GM19043 (cell line): Measurements from ENCODE around the gene KREMEN1.
"Not testable (repeated sequence)": the region's sequence is repeated elsewhere in the genome, so short reads cannot be mapped to it uniquely, and the experiment has no call there.

Source experiments
- ATAC-seq: cut with Tn5 transposase; IDR thresholded peaks from one replicate; pipeline ENCODE4 v1.9.1; 2021; ENCODE audit warnings: low read depth; ENCODE audit not compliant: unreplicated experiment

The KREMEN1 gene

GRCh38 chr22:29074276-29074772 lies 1.5 kb downstream of the KREMEN1 start:
- no peak for ATAC-seq

DNA sequence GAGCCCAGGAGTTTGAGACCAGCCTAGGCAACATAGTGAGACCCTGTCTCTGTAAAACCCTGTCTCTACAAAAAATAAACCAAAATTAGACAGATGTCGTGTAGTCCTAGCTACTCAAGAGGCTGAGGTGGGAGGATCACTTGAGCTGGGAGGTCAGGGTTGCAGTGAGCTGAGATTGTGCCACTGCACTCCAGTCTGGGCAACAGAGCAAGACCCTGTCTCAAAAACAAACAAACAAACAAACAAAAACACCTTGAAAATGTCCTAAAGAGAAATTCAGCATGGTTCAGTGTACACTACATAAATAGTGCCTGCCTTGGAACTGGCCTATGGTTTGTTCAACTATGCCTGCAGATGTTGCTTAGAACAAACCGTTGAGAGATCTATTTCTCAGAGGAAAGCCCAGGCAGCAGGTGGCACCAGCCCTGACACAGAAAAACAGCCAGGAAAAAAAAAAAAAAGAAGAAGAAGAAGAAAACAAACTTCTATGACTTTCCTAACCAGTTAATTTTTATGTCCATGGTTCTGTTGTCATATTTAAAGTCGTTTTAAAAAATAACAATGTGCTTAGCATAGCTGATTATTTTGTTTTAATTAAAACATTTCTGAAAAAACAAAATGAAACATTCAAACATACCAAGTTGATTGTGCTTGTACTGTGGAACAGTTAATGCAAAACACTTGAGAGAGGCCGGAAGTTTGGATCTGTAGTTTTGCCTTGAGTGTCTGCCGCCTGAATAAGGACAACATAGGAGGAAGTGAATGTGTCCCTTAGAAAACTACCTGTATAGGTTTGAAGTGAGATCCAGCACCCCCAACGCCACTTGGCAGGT lies 5.4 kb downstream of the KREMEN1 start:
- no peak for ATAC-seq

DNA sequence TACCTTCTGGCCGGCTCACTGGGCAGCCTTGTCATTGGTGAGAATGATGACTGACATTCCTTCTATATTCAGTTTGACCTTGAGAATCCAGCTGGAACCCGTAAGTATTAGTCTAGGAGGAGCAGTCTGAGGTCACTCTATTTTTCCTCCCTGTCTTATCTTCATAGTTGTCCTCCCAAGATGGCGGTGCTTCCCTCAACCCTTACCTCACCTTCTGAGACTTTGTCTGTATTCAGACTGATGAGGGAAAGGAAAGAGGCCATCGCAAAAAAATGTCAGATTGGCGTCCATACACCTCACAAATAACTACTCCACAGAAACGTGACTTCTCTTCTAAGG lies 6.0 kb downstream of the KREMEN1 start:
- no peak for ATAC-seq

- no peak for ATAC-seq
Observed at GRCh38 chr22:29079218-29079901, 6.5 kb downstream of the KREMEN1 start.

DNA sequence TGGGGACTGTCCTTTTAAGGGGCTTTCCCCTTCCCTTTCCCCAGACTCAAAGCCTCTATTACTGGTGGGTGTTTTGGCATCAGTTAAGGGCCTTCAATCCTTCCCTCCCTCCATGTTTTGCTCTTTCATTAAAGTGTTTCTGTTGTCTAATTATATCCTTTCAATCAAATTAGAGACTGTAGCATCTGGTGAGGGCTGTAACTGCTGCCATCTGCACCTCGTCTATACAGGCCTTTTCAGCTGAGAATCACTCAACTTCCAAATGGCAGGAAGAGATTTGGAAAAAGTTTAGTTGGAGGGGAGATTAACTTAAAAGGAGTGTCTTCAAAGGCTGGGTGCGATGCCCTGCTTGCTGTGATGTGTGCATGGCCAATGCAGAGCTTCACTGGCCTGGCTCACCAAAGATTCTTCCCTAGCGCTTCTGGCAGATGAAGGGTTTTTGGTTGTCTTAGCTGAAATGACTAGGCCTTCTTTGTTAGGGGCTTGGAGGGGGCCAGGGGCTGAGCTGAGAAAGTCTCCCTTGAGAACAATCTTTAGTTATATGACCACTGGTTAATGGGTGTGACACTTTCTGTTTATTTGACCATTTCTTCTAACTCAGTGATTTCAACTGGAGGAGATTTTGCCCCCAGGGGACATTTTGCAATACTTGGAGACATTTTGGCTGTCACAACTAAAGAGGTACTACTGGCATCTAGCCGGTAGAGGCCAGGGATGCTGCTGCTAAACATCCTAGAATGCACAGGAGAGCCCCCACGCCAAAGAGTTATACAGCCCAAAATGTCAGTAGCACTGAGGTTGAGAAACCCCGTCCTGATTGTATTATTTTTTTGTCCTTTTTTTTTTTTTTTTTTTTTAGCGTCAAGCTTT lies 7.5 kb downstream of the KREMEN1 start:
- no peak for ATAC-seq

DNA sequence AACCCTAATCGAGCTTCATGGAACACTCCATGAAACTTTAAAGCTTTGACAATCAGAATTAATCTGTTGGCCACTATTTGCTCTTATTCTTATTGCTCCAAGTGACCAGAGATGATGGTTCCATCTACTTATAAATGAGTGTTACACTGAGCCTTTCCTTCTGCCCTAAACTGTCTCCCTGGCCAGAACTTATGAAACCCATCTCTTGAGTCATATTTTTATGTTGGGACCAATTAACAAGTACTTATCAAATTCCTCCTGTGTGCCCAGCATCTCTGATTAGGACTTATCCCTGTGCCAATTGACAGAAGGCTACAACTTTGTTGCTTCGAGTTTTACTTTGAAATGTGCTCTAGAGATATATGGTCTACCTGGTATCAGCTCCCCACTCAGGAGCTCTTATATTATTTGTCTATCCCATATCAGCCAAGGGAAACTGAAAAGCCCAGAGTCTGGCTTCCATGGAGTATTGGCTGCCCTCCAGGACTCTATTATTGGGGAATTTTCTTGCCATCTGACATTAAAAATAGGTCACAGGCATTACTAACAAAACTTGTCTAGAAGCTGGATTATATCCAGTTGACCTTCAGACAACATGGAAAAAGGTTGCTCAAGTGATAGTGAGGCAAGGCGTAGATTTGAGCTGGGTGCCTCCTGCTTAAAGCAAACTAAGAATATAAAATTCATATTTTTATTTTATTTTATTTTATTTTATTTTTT lies 8.8 kb downstream of the KREMEN1 start:
- ATAC-seq, result no peak

DNA sequence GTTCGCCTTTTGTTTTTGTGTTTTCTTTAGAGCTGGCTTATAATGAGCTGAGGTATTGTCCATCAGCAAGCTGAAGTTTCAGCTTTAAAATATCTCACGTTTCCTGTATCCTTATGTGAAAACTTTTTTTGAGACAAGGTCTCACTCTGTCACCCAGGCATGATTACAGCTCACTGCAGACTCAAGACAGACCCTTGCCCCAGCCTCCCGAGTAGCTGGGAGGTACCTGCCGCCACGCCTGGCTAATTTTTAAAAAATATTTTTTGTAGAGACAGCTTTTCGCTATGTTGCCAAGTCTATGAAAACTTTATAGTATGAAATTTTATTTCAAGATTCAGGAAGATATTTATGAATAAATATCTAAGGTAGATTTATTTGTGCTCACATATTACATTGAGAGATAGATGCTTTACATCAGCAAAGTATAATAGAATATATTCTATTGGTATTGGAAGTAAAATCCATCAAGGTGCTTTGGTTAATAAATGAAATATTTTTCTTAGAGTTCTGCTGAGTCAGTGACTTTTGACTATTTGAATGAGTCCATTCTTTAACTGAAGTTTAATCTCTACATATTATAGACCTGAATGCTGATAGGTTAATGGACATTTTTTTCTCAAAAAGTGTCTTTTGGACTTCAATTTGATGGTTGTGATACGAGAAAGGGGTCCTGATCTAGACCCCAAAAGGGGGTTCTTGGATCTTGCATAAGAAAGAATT lies 10.2 kb downstream of the KREMEN1 start:
- no peak for ATAC-seq

DNA sequence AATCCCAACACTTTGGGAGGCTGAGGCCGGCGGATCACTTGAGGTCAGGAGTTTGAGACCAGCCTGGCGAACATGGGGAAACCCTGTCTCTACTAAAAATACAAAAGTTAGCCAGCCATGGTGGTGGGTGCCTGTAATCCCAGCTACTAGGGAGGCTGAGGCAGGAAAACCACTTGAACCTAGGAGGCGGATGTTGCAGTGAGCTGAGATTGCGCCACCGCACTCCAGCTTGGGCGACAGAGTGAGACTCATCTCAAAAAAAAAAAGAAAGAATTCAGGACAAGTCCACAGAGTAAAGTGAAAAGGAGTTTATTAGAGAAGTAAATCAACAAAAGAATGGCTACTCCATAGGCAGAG lies 10.7 kb downstream of the KREMEN1 start:
- ATAC-seq, result not testable (repeated sequence)

DNA sequence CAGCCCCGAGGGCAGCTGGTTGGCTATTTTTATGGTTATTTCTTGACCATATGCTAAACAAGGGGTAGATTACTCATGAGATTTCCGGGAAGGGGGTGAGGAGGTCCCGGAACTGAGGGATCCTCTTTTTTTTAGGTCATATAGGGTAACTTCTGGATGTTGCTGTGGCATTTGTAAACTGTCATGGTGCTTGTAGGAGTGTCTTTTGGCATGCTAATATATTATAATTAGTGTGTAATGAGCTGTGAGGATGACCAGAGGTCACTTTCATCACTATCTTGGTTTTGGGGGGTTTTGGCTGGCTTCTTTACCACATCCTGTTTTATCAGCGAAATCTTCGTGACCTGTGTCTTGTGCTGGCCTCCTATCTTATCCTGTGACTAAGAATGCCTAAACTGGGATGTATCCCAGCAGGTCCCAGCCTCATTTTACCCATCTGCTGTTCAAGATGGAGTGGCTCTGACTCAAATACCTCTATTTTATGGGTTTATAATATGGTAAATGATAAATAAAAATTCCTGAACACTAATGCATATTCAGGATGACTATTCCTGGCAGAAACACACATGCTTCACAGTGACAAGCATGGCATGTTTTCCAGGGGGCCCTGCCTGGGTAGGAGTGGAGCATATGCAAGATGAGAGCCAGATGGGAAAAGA lies 11.2 kb downstream of the KREMEN1 start:
- no peak for ATAC-seq

- no peak for ATAC-seq
Observed at GRCh38 chr22:29087012-29087411, 14.2 kb downstream of the KREMEN1 start.

DNA sequence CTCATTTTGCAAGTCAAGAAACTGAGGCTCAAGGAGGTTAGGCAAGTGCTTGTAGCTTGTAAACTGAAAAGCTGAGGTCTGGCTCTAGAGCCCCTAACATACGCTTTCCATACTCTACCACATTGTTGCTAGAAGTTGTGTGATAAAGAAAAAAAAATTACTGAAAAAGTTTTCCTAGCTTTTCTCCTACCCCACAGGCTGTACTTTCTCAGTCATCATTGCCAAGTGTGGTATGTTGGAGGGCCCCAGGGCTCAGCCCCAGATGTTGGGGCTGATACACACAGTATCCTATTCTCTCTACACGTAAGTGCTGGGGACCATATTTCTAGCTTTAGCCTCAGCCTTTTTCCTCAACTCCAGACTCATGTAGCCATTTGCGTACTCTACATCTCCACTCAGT lies 16.0 kb downstream of the KREMEN1 start:
- ATAC-seq, result no peak

- ATAC-seq, result no peak
Observed at GRCh38 chr22:29089507-29089906, 16.7 kb downstream of the KREMEN1 start.

- no peak for ATAC-seq
Observed at GRCh38 chr22:29090039-29090438, 17.2 kb downstream of the KREMEN1 start.

- no peak for ATAC-seq
Observed at GRCh38 chr22:29092243-29092642, 19.4 kb downstream of the KREMEN1 start.

DNA sequence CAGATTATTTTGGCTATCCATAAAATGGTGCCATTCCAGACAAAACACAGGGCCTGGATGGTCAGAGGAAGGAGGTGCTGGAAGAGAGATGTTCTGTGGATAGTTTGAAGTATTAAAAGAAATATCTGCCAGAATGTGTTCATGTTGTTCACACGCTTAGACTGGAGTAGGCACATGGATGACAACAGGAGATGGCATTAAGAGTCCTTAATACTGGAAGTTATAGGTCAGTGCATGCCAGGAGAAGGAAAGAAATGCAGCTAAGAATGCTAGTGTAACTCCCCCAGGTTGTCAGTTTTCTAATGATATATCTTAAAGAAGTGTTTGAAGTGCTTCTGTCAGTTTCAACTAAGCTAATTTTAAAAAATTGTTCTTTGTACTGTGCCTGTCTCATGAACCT lies 20.2 kb downstream of the KREMEN1 start:
- no peak for ATAC-seq

- no peak for ATAC-seq
Observed at GRCh38 chr22:29093501-29094300, 20.9 kb downstream of the KREMEN1 start.

GRCh38 chr22:29095459-29095858 lies 22.6 kb downstream of the KREMEN1 start:
- ATAC-seq, result no peak
